H1 (cell line): ENCODE data around the gene MGLL. TPM values are rescaled to one million over a fixed set of nuclear protein-coding genes. Genes with fewer than 3 reads are reported as not detected.

ENCODE experiments used
- EZH2 ChIP-seq: fragments of 200-600 bp; sonication (generic); IDR thresholded peaks from 2 replicates; pipeline ENCODE4 v1.7.1; 2012; ENCODE audit warnings: low read depth, mild to moderate bottlenecking, moderate library complexity, low read length, inconsistent platforms; ENCODE audit not compliant: severe bottlenecking
- HDAC2 ChIP-seq, 2 experiments: fragments of 300-600 bp in 1 of 2; sonication (generic) in 1 of 2; IDR thresholded peaks; 2 replicates each; pipeline ENCODE4 v1.6.1; 2011 to 2012; ENCODE audit warnings: low read depth in 2 of 2, low read length in 2 of 2, mild to moderate bottlenecking in 2 of 2, moderate library complexity in 2 of 2, borderline replicate concordance in 1 of 2, inconsistent platforms in 1 of 2
- JUND ChIP-seq: IDR thresholded peaks from 2 replicates; pipeline ENCODE4 v1.6.1; 2011; ENCODE audit warnings: mild to moderate bottlenecking, improper control_type of control experiment, low read length
- KDM1A ChIP-seq: fragments of 200-600, 300-600 bp; sonication (generic); IDR thresholded peaks from 2 replicates; pipeline ENCODE4 v1.7.1; 2016; ENCODE audit warnings: mild to moderate bottlenecking, low read length, borderline replicate concordance
- NRF1 ChIP-seq: IDR thresholded peaks from 2 replicates; pipeline ENCODE4 v1.6.1; 2011; ENCODE audit warnings: mild to moderate bottlenecking, low read depth, low read length, improper control_type of control experiment
- SIN3A ChIP-seq, 2 experiments: IDR thresholded peaks in 1 of 2; conservative IDR thresholded peaks in 1 of 2; 2 replicates each; pipeline ENCODE4 v1.6.1; 2011 to 2012; ENCODE audit warnings: low read length in 2 of 2, improper control_type of control experiment in 1 of 2, low read depth in 1 of 2, mild to moderate bottlenecking in 1 of 2
- SIRT6 ChIP-seq: IDR thresholded peaks from one replicate; pipeline ENCODE4 v1.7.1; 2012; ENCODE audit warnings: low read length, inconsistent platforms
- polyA plus RNA-seq, 7 experiments: library from polyadenylated mRNA; depleted of rRNA in 3 of 7; stranded (reverse) in 5 of 7; unstranded in 2 of 7; fragments of >200 nt in 5 of 7; fragments of 200-250 nt in 2 of 7; gene quantifications; 1 replicate in 5 of 7; 2 replicates in 1 of 7; 4 replicates in 1 of 7; pipeline versions ENCODE4 v1.2.1 to v1.2.3, GENCODE V29; 2011 to 2013; ENCODE audit warnings: missing spikeins in 2 of 7, mixed read lengths in 2 of 7
- total RNA-seq: library from RNA; stranded (reverse); fragmentation: NEBNext Ultra II Directional; extraction: Animal tissue kit (Norgen Biotek cat#: 25700); gene quantifications from 2 replicates; pipeline ENCODE4 v1.2.1, GENCODE V29; 2021
- TF ChIP-seq, protein P1 (sequence below): fragments of 300-600 bp; sonication (generic); IDR thresholded peaks from 2 replicates; pipeline ENCODE4 v1.7.1; 2012; ENCODE audit warnings: low read length, moderate library complexity, mild to moderate bottlenecking, inconsistent platforms; ENCODE audit not compliant: insufficient replicate concordance

Gene MGLL
- total and polyA plus RNA-seq, 2 of the 8 experiments (the other 6 are each of a cell fraction or from before 2014, with no cell fraction given) = 0.05 to 0.34 TPM

DNA sequence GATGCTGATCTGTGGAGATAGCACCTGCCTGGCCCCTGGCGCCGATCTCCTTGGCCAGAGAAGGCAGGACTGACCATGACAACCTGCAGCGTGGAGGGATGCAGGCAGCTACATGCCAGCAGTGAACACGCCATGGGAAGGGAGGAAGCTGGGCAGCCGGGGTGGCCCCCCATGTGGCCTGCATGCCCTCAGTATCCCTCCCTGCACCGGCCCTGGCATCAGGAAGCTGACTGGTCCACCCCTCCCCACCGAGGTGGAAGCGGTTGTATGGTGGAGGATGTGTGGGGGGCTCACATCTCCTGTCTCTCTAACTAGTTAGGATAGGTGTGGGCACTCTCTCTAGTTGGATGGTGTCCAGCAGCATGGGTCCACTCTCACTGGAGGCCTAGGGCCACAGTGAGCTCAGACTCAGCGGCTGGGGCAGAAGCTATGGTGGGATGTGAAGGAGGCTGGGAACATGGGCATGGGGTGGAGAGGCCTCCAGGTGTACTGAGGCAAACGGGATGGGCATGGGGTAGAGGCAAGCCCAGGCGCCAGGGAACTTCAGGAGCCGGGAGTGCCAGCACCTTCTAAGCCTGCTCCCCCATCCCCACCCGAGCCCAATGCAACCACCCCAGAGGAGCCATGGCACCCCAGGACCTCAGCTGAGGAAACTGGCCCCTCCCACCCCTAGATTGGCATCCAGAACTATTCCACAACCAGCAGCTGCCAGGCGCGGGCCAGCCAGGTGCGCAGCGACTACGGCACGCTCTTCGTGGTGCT lies 151.4 kb downstream of the MGLL start (continued):
- TF ChIP-seq, protein P1, sequence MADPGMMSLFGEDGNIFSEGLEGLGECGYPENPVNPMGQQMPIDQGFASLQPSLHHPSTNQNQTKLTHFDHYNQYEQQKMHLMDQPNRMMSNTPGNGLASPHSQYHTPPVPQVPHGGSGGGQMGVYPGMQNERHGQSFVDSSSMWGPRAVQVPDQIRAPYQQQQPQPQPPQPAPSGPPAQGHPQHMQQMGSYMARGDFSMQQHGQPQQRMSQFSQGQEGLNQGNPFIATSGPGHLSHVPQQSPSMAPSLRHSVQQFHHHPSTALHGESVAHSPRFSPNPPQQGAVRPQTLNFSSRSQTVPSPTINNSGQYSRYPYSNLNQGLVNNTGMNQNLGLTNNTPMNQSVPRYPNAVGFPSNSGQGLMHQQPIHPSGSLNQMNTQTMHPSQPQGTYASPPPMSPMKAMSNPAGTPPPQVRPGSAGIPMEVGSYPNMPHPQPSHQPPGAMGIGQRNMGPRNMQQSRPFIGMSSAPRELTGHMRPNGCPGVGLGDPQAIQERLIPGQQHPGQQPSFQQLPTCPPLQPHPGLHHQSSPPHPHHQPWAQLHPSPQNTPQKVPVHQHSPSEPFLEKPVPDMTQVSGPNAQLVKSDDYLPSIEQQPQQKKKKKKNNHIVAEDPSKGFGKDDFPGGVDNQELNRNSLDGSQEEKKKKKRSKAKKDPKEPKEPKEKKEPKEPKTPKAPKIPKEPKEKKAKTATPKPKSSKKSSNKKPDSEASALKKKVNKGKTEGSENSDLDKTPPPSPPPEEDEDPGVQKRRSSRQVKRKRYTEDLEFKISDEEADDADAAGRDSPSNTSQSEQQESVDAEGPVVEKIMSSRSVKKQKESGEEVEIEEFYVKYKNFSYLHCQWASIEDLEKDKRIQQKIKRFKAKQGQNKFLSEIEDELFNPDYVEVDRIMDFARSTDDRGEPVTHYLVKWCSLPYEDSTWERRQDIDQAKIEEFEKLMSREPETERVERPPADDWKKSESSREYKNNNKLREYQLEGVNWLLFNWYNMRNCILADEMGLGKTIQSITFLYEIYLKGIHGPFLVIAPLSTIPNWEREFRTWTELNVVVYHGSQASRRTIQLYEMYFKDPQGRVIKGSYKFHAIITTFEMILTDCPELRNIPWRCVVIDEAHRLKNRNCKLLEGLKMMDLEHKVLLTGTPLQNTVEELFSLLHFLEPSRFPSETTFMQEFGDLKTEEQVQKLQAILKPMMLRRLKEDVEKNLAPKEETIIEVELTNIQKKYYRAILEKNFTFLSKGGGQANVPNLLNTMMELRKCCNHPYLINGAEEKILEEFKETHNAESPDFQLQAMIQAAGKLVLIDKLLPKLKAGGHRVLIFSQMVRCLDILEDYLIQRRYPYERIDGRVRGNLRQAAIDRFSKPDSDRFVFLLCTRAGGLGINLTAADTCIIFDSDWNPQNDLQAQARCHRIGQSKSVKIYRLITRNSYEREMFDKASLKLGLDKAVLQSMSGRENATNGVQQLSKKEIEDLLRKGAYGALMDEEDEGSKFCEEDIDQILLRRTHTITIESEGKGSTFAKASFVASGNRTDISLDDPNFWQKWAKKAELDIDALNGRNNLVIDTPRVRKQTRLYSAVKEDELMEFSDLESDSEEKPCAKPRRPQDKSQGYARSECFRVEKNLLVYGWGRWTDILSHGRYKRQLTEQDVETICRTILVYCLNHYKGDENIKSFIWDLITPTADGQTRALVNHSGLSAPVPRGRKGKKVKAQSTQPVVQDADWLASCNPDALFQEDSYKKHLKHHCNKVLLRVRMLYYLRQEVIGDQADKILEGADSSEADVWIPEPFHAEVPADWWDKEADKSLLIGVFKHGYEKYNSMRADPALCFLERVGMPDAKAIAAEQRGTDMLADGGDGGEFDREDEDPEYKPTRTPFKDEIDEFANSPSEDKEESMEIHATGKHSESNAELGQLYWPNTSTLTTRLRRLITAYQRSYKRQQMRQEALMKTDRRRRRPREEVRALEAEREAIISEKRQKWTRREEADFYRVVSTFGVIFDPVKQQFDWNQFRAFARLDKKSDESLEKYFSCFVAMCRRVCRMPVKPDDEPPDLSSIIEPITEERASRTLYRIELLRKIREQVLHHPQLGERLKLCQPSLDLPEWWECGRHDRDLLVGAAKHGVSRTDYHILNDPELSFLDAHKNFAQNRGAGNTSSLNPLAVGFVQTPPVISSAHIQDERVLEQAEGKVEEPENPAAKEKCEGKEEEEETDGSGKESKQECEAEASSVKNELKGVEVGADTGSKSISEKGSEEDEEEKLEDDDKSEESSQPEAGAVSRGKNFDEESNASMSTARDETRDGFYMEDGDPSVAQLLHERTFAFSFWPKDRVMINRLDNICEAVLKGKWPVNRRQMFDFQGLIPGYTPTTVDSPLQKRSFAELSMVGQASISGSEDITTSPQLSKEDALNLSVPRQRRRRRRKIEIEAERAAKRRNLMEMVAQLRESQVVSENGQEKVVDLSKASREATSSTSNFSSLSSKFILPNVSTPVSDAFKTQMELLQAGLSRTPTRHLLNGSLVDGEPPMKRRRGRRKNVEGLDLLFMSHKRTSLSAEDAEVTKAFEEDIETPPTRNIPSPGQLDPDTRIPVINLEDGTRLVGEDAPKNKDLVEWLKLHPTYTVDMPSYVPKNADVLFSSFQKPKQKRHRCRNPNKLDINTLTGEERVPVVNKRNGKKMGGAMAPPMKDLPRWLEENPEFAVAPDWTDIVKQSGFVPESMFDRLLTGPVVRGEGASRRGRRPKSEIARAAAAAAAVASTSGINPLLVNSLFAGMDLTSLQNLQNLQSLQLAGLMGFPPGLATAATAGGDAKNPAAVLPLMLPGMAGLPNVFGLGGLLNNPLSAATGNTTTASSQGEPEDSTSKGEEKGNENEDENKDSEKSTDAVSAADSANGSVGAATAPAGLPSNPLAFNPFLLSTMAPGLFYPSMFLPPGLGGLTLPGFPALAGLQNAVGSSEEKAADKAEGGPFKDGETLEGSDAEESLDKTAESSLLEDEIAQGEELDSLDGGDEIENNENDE = no peak
- TF ChIP-seq SIRT6 (no peak), HDAC2 (IDR thresholded peaks at IDR 0.05; ENCODE audit: borderline replicate concordance in 1 of 2, low read depth in 2 of 2, low read length in 2 of 2) (no peak), JUND (no peak), SIN3A (conservative IDR thresholded peaks at IDR 0.05 in 1 of 2, IDR thresholded peaks at IDR 0.05 in 1 of 2; ENCODE audit: low read depth in 1 of 2, low read length in 2 of 2) (no peak), NRF1 (no peak), EZH2 (no peak), KDM1A (no peak)
